K562 (cell line): ENCODE measurements around the gene ULBP1. TPM values are rescaled to one million over a fixed set of nuclear protein-coding genes. Genes with fewer than 3 reads are reported as not detected.

Source experiments
- ATAC-seq: fragments of 200-7000 bp; cut with Tn5 transposase; 3 replicates; pipeline ENCODE4 v1.9.1; 2020; ENCODE audit warnings: moderate library complexity
- BruUV-seq: library from RNA; stranded (reverse); fragments of 400-500 nt; replicated peaks from 2 replicates; lab custom pipeline; 2021; lab: Mats Ljungman, UMichigan
- CTCF ChIA-PET: fragments of 300-600 bp; formaldehyde crosslinking; extraction: SDS; loops from one replicate; lab custom pipeline; 2021; ENCODE audit warnings: low intra/inter-chr PET ratio; lab: Yijun Ruan, JAX
- POLR2A ChIA-PET: fragments of 300-600, 350-650 bp; sonication (Branson Sonifier 250); formaldehyde crosslinking; extraction: SDS; loops from one replicate; lab custom pipeline; 2021; ENCODE audit warnings: antibody characterized with exemption, inconsistent platforms; lab: Yijun Ruan, JAX
- DNase-seq, 4 experiments: peaks; one replicate each; pipeline versions ENCODE4 v3.0.0 to v3.0.0-alpha.2; 2011 to 2018; ENCODE audit warnings: low spot score in 3 of 4, mixed read lengths in 3 of 4; ENCODE audit errors: extremely low read depth in 1 of 4
- FAIRE-seq: peaks from 2 replicates; lab custom pipeline; 2011; peaks lifted over from hg19 to GRCh38; lab: Jason Lieb, UNC
- H2AFZ ChIP-seq: 2 replicates; pipeline ENCODE4 v1.6.0; 2011; ENCODE audit warnings: low read depth, low read length, control low read depth, inconsistent platforms
- H3K27ac ChIP-seq: fragments of 200-600 bp; 3 replicates; pipeline ENCODE4 v1.8.0; 2011; ENCODE audit warnings: low read depth, mild to moderate bottlenecking, control low read depth, inconsistent platforms, low read length, moderate library complexity, mixed read lengths; ENCODE audit errors: extremely low read depth
- H3K27me3 ChIP-seq, 2 experiments: fragments of 300-600 bp in 1 of 2; 2 replicates in 1 of 2; 3 replicates in 1 of 2; pipeline versions ENCODE4 v1.6.0 to v1.8.0; 2011; ENCODE audit warnings: inconsistent platforms in 2 of 2, low read length in 2 of 2, mild to moderate bottlenecking in 1 of 2, mixed read lengths in 1 of 2, moderate library complexity in 1 of 2; ENCODE audit not compliant: control insufficient read depth in 2 of 2, insufficient read depth in 2 of 2
- H3K36me3 ChIP-seq: fragments of 300-600 bp; 3 replicates; pipeline ENCODE4 v1.8.0; 2011; ENCODE audit warnings: mild to moderate bottlenecking, low read length, inconsistent platforms; ENCODE audit not compliant: control insufficient read depth, insufficient read depth
- H3K4me1 ChIP-seq, 2 experiments: fragments of 200-600 bp in 1 of 2; replicated peaks in 1 of 2; 2 replicates in 1 of 2; 3 replicates in 1 of 2; pipeline versions ENCODE4 v1.5.1 to v1.8.0; 2011; ENCODE audit warnings: inconsistent platforms in 2 of 2, low read length in 2 of 2, mild to moderate bottlenecking in 1 of 2, mixed read lengths in 1 of 2, moderate library complexity in 1 of 2; ENCODE audit not compliant: control insufficient read depth in 2 of 2, insufficient read depth in 2 of 2
- H3K4me2 ChIP-seq: 2 replicates; pipeline ENCODE4 v1.6.1; 2011; ENCODE audit warnings: low read length, control low read depth, inconsistent platforms, mixed read lengths; ENCODE audit not compliant: insufficient read depth
- H3K4me3 ChIP-seq: fragments of 200-600 bp; sonication (generic), shearing (Covaris generic); 2 replicates; pipeline ENCODE4 v1.5.1; 2016; ENCODE audit warnings: control low read depth, inconsistent platforms
- H3K79me2 ChIP-seq: fragments of 200-600 bp; 3 replicates; pipeline ENCODE4 v1.8.0; 2011; ENCODE audit warnings: low read length, inconsistent platforms; ENCODE audit not compliant: control insufficient read depth, insufficient read depth
- H3K9ac ChIP-seq, 2 experiments: 2 replicates each; pipeline versions ENCODE4 v1.6.0 to v1.6.1; 2011; ENCODE audit warnings: low read depth in 2 of 2, low read length in 2 of 2, control low read depth in 1 of 2, inconsistent platforms in 1 of 2, mild to moderate bottlenecking in 1 of 2, mixed read lengths in 1 of 2; ENCODE audit not compliant: insufficient read depth in 1 of 2
- H3K9me1 ChIP-seq: one replicate; pipeline ENCODE4 v1.6.0; 2011; ENCODE audit warnings: inconsistent platforms, mild to moderate bottlenecking, low read length, moderate library complexity; ENCODE audit not compliant: control insufficient read depth, insufficient read depth
- H3K9me3 ChIP-seq: replicated peaks from 2 replicates; pipeline ENCODE4 v1.5.1; 2011; ENCODE audit warnings: low read depth, low read length, inconsistent platforms; ENCODE audit not compliant: control insufficient read depth, insufficient read depth
- H4K20me1 ChIP-seq: replicated peaks from 2 replicates; pipeline ENCODE4 v1.6.1; 2011; ENCODE audit warnings: low read length, inconsistent platforms, mixed read lengths; ENCODE audit not compliant: control insufficient read depth, insufficient read depth
- CBX2 ChIP-seq: fragments of 200-600 bp; sonication (generic); IDR thresholded peaks from one replicate; pipeline ENCODE4 v1.6.1; 2012; ENCODE audit warnings: mild to moderate bottlenecking, low read length, inconsistent platforms; ENCODE audit not compliant: insufficient read depth, poor library complexity, severe bottlenecking
- CBX8 ChIP-seq: fragments of 200-600 bp; sonication (generic); IDR thresholded peaks from 2 replicates; pipeline ENCODE4 v1.6.1; 2012; ENCODE audit warnings: borderline replicate concordance, mixed run types, low read depth, mild to moderate bottlenecking, moderate library complexity, mixed read lengths, low read length, control low read depth, inconsistent platforms; ENCODE audit not compliant: poor library complexity, severe bottlenecking; ENCODE audit errors: extremely low read depth
- MED1 ChIP-seq: sonication (generic); formaldehyde crosslinking; IDR thresholded peaks from 2 replicates; pipeline ENCODE4 v1.8.1; 2023; ENCODE audit warnings: missing genetic modification reagents, borderline replicate concordance
- WGBS: fragments of 100-300 bp; shearing (Covaris generic); methylation state at CpG from one replicate; pipeline ENCODE4 v1.1.6; 2016; ENCODE audit warnings: low coverage, mixed read lengths; ENCODE audit not compliant: insufficient coverage; ENCODE audit errors: missing lambda C conversion rate; 5-methylcytosine and 5-hydroxymethylcytosine counted together
- in situ Hi-C: fragments of 300-500 bp; cut with MboI; formaldehyde crosslinking; loops from 4 replicates; pipeline ENCODE4 v1.15.0; 2018; ENCODE audit warnings: inconsistent platforms, mixed read lengths
- intact Hi-C: fragments of 100-400 bp; cut with micrococcal nuclease; formaldehyde crosslinking; loops from 2 replicates; pipeline ENCODE4 v1.14.2; 2022
- polyA plus RNA-seq, 8 experiments: library from polyadenylated mRNA; depleted of rRNA in 4 of 8; stranded (reverse) in 5 of 8; unstranded in 3 of 8; fragments of >200 nt; fragmentation: Nextera tagmentation in 2 of 8; fragmentation: Illumina TruSeq in 1 of 8; extraction: Ambion mirVana in 2 of 8; extraction: Trizol in 1 of 8; gene quantifications; 2 replicates each; pipeline versions ENCODE4 v1.2.1 to v1.2.3, GENCODE V29; 2011 to 2014; ENCODE audit warnings: inconsistent platforms in 1 of 8, missing spikeins in 1 of 8
- total RNA-seq, 7 experiments: library from RNA; depleted of rRNA in 6 of 7; stranded (reverse); fragments of >200 nt in 6 of 7; fragmentation: Illumina TruSeq in 2 of 7; extraction: Trizol in 2 of 7; gene quantifications; 2 replicates each; pipeline versions ENCODE4 v1.2.1 to v1.2.3, GENCODE V29; 2011 to 2021; ENCODE audit warnings: low replicate concordance in 1 of 7

Gene ULBP1
- total and polyA plus RNA-seq, 9 of the 15 experiments (the other 6 are each of a cell fraction or from before 2014, with no cell fraction given): 0.33 to 6.0 (median 2.5) TPM

DNA sequence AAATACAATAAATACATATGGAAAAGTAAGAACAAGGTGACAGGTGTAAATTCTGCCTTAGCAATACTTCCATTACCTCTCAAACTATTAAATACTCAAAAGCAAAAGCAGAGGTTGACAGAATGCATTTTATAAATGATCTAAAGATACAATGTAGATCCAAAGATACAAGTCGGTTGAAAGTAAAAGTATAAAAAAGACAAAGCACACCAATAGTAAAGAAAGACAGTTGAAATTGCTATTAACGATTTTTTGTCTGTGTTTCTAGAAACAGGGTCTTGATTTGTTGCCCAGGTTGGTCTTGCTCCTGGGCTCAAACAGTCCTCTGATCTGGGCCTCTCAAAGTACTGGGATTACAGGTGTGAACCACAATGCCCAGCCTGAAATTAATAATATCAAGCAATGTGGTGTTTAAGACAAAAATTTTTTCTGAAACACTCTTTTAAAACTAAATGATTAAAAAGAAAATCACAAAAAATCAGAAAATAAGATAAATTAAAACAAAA lies 23.9 kb downstream of the ULBP1 start:
- ChIA-PET CTCF (no interaction called here), POLR2A (no interaction called here)
- no peaks in the 10 kb centered on the region for H3K79me2 ChIP-seq
- no peak overlapping the region for H3K27ac ChIP-seq
- peak; percentile 34 for TF ChIP-seq CBX8
- no peak for TF ChIP-seq MED1
- TF ChIP-seq CBX2: peak; percentile 84
- H3K27me3 ChIP-seq: peaks cover 63 to 76% of the 10 kb centered on the region in 2 experiments
- intact Hi-C loops (no loop called here), in situ Hi-C loops (no loop called here)
- no peaks in the 10 kb centered on the region for H3K9me1 ChIP-seq
- no peak overlapping the region for H3K9ac ChIP-seq
- DNase-seq (no peak), ATAC-seq (no peak), FAIRE-seq (no peak)
- 0% methylated on average over 2 of the region's 2 CpGs for WGBS
- H3K4me3 ChIP-seq: no peak overlapping the region
- H3K36me3 ChIP-seq: no peaks in the 10 kb centered on the region
- no peaks in the 10 kb centered on the region for H3K9me3 ChIP-seq
- no peaks in the 10 kb centered on the region; the same call in 1 of the 2 replicates for H4K20me1 ChIP-seq
- no TSS peak for BruUV-seq
- no peak overlapping the region for H3K4me2 ChIP-seq
- no peak overlapping the region for H2AFZ ChIP-seq
- H3K4me1 ChIP-seq: peaks cover 0 to 11% of the 10 kb centered on the region in 2 experiments; a peak in 1 of 5 replicates
